Uterus (tissue), 4 donors: ENCODE data around the gene SAP30L. TPM values are rescaled to one million over a fixed set of nuclear protein-coding genes. Genes with fewer than 3 reads are reported as not detected.

ENCODE experiments used
- DNase-seq, 2 donors: peaks; one replicate each; pipeline ENCODE4 v3.0.0-alpha.2; 2019 to 2020
- H3K27ac ChIP-seq, 2 donors: fragments of 200-600 bp; sonication (generic); 1 replicate in 1 of 2; 2 replicates in 1 of 2; pipeline ENCODE4 v1.5.1; 2016 to 2018
- H3K27me3 ChIP-seq, 2 donors: fragments of 200-600 bp; sonication (generic); one replicate each; pipeline ENCODE4 v1.5.1; 2018 to 2019; ENCODE audit warnings: control low read depth in 1 of 2
- H3K36me3 ChIP-seq, 2 donors: fragments of 200-600 bp; sonication (generic); one replicate each; pipeline ENCODE4 v1.5.1; 2019; ENCODE audit warnings: control low read depth in 1 of 2
- H3K4me1 ChIP-seq, 2 donors: fragments of 200-600 bp; sonication (generic); one replicate each; pipeline ENCODE4 v1.5.1; 2018 to 2019; ENCODE audit warnings: control low read depth in 1 of 2
- H3K4me3 ChIP-seq, 2 donors: fragments of 200-600 bp; sonication (generic); 1 replicate in 1 of 2; 2 replicates in 1 of 2; pipeline ENCODE4 v1.5.1; 2018 to 2019; ENCODE audit warnings: mild to moderate bottlenecking in 1 of 2
- H3K9me3 ChIP-seq, 2 donors: fragments of 200-600 bp; sonication (generic); one replicate each; pipeline ENCODE4 v1.5.1; 2019; ENCODE audit warnings: control low read depth in 1 of 2
- POLR2A ChIP-seq, 2 donors: fragments of 450-650 bp; IDR thresholded peaks; one replicate each; pipeline ENCODE4 v1.6.1; 2016; ENCODE audit warnings: antibody characterized with exemption in 2 of 2, mild to moderate bottlenecking in 1 of 2, moderate library complexity in 1 of 2
- intact Hi-C: fragments of 100-400 bp; cut with DNase I; formaldehyde crosslinking; loops from one replicate; pipeline ENCODE4 v1.15.1; 2023; ENCODE audit warnings: low total_unique reads
- total RNA-seq, 4 donors: library from RNA; depleted of rRNA in 3 of 4; stranded (reverse); fragments of >200 nt in 3 of 4; gene quantifications; one replicate each; pipeline versions ENCODE4 v1.1.0 to v1.2.4, GENCODE V29; 2014 to 2023
- TF ChIP-seq, protein P1 (sequence below), 4 experiments: fragments of 200-600 bp in 2 of 4; fragments of 450-650 bp in 2 of 4; sonication (generic) in 2 of 4; IDR thresholded peaks; one replicate each; pipeline ENCODE4 v1.5.1; 2016 to 2019; ENCODE audit warnings: antibody characterized with exemption in 4 of 4, mild to moderate bottlenecking in 2 of 4, moderate library complexity in 1 of 4
- donor health status: DM: yes; HTN: yes; CAD: no.

Gene SAP30L
- total RNA-seq, 4 donors from 2014 or later = 9.5 to 61.7 (median 31.2) TPM

DNA sequence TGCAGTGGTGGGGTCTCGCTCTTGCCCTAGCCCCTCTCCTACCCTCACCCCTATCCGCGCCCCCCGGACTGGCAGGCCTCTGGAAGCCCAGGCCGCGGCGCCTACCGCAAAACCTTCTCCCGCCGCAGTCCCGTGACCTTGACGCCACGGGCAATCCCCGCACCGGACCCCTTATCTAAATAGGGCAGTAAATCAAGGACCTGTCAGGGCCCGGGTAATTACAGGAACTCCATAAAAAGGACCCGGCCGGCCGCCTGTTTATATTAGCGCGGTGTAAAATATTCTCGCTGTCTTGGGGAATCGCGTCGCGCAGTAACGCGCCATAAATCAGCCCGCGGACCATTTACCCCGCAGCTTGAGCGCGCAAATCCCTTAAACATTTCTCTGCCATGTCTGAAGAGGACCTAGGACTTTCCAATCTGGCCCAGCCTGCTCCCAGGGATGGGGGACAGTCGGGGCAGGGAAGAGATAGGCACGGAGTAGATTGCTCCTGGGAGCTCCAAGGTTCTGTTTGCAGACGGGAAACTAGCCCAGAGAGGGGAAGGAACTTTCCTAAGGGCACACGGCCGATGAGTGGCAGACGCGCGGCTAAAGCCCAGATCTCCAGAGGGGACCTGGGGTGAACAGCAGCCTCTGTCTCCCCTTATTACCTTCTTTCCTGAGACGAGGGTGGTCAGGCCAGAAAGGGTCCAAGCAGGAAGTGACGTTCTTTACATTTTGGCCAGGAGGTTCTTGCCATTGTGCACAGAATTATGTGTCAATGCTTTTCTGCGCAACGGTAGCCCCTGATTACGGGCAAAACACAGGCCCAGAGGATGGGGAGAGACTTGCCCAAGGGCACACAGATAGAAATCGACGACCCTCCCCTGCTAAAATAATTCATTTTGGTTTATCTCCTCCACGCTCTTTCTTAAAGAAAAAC lies 37.0 kb downstream of the SAP30L start:
- H3K27me3 ChIP-seq = peaks cover 41 to 98% of the 10 kb centered on the region in 2 donors
- H3K36me3 ChIP-seq = no peaks in the 10 kb centered on the region
- intact Hi-C loops = no loop called here
- no peak overlapping the region for H3K4me3 ChIP-seq
- H3K27ac ChIP-seq = no peak overlapping the region
- H3K4me1 ChIP-seq = peaks cover 0 to 15% of the 10 kb centered on the region in 2 donors
- TF ChIP-seq, protein P1, sequence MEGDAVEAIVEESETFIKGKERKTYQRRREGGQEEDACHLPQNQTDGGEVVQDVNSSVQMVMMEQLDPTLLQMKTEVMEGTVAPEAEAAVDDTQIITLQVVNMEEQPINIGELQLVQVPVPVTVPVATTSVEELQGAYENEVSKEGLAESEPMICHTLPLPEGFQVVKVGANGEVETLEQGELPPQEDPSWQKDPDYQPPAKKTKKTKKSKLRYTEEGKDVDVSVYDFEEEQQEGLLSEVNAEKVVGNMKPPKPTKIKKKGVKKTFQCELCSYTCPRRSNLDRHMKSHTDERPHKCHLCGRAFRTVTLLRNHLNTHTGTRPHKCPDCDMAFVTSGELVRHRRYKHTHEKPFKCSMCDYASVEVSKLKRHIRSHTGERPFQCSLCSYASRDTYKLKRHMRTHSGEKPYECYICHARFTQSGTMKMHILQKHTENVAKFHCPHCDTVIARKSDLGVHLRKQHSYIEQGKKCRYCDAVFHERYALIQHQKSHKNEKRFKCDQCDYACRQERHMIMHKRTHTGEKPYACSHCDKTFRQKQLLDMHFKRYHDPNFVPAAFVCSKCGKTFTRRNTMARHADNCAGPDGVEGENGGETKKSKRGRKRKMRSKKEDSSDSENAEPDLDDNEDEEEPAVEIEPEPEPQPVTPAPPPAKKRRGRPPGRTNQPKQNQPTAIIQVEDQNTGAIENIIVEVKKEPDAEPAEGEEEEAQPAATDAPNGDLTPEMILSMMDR (IDR thresholded peaks at IDR 0.05) = no peak
- no peak for TF ChIP-seq POLR2A (IDR thresholded peaks at IDR 0.05)
- no peak for DNase-seq
- no peaks in the 10 kb centered on the region for H3K9me3 ChIP-seq

DNA sequence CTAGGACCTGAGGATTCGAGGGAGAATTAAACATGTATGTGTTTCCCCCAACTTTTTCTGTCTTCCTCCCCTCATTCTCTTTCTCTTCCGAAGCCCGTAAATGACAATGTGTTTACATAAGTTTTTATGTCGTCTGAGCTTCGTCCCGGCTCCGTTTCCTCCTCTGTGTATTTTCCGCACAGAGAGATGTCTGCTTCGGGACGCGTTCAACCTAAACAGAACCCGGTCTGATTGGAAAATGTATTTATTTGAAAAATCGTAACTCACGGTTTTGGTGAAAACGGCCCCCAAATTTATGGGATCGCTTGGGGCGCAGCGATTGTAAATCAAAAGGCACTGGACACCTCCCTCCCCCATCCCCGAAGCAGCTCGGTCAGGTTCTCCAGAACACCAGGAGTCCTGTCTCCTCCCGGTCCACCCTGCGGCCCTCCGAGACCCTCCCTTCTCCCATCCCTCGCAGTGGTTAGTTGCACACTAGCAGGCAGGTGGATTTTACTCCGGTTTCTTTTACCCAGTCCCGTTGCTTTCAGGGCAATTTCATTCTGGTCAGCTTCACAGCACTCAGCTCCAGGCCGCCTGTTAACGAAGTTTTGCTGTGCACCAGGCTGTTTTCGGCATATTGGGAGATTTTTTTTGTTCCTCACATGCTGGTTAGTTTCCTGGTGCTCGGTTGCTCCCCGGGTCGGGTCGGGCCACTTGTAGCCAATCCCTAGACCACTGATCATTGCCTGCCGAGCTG lies 38.0 kb downstream of the SAP30L start:
- no peak overlapping the region for H3K4me3 ChIP-seq

DNA sequence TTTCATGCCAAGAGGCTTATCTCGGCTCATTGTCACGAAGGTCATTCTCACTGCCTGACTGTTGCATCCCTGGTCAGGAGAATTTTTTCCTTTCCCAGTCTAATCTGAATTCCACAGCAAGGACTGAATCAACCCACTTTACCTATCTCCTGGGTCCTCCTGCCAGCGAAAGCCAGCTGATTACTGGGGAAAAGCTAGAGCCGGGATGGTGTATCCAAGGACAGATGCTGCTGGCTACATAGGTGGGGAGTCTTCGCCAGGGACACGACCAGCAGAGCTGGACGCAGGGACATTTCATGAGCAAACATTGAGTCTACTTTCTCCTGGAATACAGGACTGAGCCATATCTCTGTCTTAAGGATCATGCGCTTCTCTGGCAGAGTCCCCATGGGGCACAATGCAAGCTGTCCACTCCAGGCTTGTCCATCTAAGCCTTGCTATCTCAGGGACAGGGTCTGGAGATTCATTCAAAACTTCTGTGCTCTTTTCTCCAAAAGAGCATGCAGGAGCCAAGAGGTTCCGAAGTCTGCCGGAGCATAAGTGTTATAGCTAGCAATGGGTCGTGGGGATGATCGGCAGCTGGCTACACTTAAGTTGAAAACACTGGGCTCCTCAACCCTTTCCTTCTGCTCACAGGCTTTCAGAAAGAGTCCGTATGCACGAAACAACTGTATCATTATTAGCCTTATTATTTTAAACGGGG lies 38.7 kb downstream of the SAP30L start:
- H3K27ac ChIP-seq = no peak overlapping the region
- DNase-seq = no peak
- TF ChIP-seq, protein P1 (IDR thresholded peaks at IDR 0.05) = no peak
- no peaks in the 10 kb centered on the region for H3K4me1 ChIP-seq
- H3K27me3 ChIP-seq = peaks cover 33 to 93% of the 10 kb centered on the region in 2 donors
- no peak overlapping the region for H3K4me3 ChIP-seq
- H3K9me3 ChIP-seq = no peaks in the 10 kb centered on the region
- intact Hi-C loops = no loop called here
- no peaks in the 10 kb centered on the region for H3K36me3 ChIP-seq

More for the DNA sequence above, 38.0 kb downstream of the SAP30L start:
- TF ChIP-seq, protein P1 (IDR thresholded peaks at IDR 0.05) = no peak
- no peak for TF ChIP-seq POLR2A (IDR thresholded peaks at IDR 0.05)
- no peak for DNase-seq
- intact Hi-C loops = no loop called here
- no peak overlapping the region for H3K27ac ChIP-seq
- peaks cover 0 to 5% of the 10 kb centered on the region in 2 donors for H3K4me1 ChIP-seq
- H3K27me3 ChIP-seq = peaks cover 40 to 95% of the 10 kb centered on the region in 2 donors
- H3K36me3 ChIP-seq = no peaks in the 10 kb centered on the region
- no peaks in the 10 kb centered on the region for H3K9me3 ChIP-seq

DNA sequence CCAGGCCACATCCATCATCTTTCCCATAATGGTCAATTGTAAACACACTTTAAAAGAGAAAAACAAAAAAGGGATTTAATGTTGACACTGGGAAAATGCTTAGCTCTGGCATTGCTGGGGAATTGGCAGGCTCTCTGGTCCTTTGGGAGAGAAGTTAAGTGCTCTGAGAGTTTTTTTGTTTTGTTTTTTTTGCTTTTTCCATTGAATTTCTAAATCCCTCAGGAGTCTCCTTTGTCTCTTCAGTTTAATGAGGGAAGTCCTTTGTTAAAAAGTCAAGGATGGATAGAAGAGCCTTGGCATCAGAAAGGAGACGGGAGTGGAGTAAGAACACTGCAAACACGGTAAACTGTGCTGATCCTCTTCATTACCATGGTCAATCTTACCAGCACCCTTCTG lies 39.3 kb downstream of the SAP30L start:
- peaks cover 27 to 92% of the 10 kb centered on the region in 2 donors for H3K27me3 ChIP-seq
- no peaks in the 10 kb centered on the region for H3K36me3 ChIP-seq
- TF ChIP-seq POLR2A (IDR thresholded peaks at IDR 0.05) = no peak
- TF ChIP-seq, protein P1 (IDR thresholded peaks at IDR 0.05) = no peak
- no peak overlapping the region for H3K27ac ChIP-seq
- no peak overlapping the region for H3K4me3 ChIP-seq
- H3K9me3 ChIP-seq = no peaks in the 10 kb centered on the region
- intact Hi-C loops = no loop called here
- DNase-seq = no peak
- H3K4me1 ChIP-seq = no peaks in the 10 kb centered on the region
